Nephron progenitor cell (in vitro differentiated cells): Measurements from ENCODE around the gene SLC17A9.

Experiments
- DNase-seq: peaks from one replicate; pipeline ENCODE4 v3.0.0; 2021
- H3K27ac Mint-ChIP-seq: 2 replicates; pipeline ENCODE4 v1.8.0; 2021; ENCODE audit warnings: mild to moderate bottlenecking, moderate library complexity, mixed read lengths
- H3K27me3 Mint-ChIP-seq: 2 replicates; pipeline ENCODE4 v1.8.0; 2021; ENCODE audit warnings: mild to moderate bottlenecking, low read depth, mixed read lengths; ENCODE audit not compliant: poor library complexity
- H3K36me3 Mint-ChIP-seq: 2 replicates; pipeline ENCODE4 v1.8.0; 2021; ENCODE audit warnings: low read depth, mixed read lengths
- H3K4me1 Mint-ChIP-seq: 2 replicates; pipeline ENCODE4 v1.8.0; 2021; ENCODE audit warnings: mixed read lengths
- H3K4me3 Mint-ChIP-seq: 2 replicates; pipeline ENCODE4 v1.8.0; 2021; ENCODE audit warnings: mild to moderate bottlenecking, moderate library complexity, mixed read lengths
- H3K9me3 Mint-ChIP-seq: 2 replicates; pipeline ENCODE4 v1.8.0; 2021; ENCODE audit warnings: mild to moderate bottlenecking, moderate library complexity, mixed read lengths
- TF ChIP-seq, protein P1 (sequence below): fragments of 200-600 bp; sonication (generic); IDR thresholded peaks from 2 replicates; pipeline ENCODE4 v1.5.0; 2021; ENCODE audit warnings: antibody characterized with exemption

Gene SLC17A9

DNA sequence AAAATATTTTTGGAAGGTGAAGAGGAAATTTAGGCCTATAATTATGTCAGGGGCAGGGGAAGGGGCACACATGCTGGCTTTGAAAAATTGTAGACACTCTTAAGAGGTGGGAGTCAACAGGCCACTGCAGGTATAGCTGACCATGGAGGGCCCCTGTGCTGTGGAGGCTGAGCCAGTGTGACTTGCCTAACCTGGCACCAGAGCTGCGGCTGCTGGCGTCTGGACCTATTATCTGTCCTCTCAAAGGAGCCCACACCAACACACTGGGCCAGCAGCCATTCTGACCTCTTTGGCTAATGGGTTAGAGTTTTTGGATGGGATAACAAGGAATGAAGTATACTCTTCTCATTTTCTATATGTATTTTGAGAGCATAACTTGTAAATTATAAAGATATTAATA is 10.1 kb upstream of the SLC17A9 start:
- H3K27ac Mint-ChIP-seq: no peak overlapping the region
- H3K36me3 Mint-ChIP-seq: peaks cover 59% of the 10 kb centered on the region
- peaks cover 23% of the 10 kb centered on the region for H3K4me1 Mint-ChIP-seq
- H3K9me3 Mint-ChIP-seq: no peaks in the 10 kb centered on the region
- H3K27me3 Mint-ChIP-seq: peaks cover 4% of the 10 kb centered on the region
- no peak for DNase-seq
- H3K4me3 Mint-ChIP-seq: no peak overlapping the region
- TF ChIP-seq, protein P1, sequence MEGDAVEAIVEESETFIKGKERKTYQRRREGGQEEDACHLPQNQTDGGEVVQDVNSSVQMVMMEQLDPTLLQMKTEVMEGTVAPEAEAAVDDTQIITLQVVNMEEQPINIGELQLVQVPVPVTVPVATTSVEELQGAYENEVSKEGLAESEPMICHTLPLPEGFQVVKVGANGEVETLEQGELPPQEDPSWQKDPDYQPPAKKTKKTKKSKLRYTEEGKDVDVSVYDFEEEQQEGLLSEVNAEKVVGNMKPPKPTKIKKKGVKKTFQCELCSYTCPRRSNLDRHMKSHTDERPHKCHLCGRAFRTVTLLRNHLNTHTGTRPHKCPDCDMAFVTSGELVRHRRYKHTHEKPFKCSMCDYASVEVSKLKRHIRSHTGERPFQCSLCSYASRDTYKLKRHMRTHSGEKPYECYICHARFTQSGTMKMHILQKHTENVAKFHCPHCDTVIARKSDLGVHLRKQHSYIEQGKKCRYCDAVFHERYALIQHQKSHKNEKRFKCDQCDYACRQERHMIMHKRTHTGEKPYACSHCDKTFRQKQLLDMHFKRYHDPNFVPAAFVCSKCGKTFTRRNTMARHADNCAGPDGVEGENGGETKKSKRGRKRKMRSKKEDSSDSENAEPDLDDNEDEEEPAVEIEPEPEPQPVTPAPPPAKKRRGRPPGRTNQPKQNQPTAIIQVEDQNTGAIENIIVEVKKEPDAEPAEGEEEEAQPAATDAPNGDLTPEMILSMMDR: no peak

GRCh38 chr20:62943396-62943795 is 9.1 kb upstream of the SLC17A9 start:
- Mint-ChIP-seq H3K9me3 (peaks cover 3% of the 10 kb centered on the region), H3K27ac (no peak overlapping the region), H3K27me3 (peaks cover 4% of the 10 kb centered on the region), H3K4me1 (peaks cover 21% of the 10 kb centered on the region), H3K36me3 (peaks cover 69% of the 10 kb centered on the region), H3K4me3 (no peak overlapping the region)
- TF ChIP-seq, protein P1: no peak
- DNase-seq: no peak

- peak overlapping the region; percentile 39 for H3K27ac Mint-ChIP-seq
- H3K27me3 Mint-ChIP-seq: no peaks in the 10 kb centered on the region
- H3K4me1 Mint-ChIP-seq: peaks cover 13% of the 10 kb centered on the region
- TF ChIP-seq, protein P1: no peak
- H3K36me3 Mint-ChIP-seq: peaks cover 77% of the 10 kb centered on the region
- no peak for DNase-seq
- H3K4me3 Mint-ChIP-seq: no peak overlapping the region
- peaks cover 9% of the 10 kb centered on the region for H3K9me3 Mint-ChIP-seq
Measured at GRCh38 chr20:62944184-62944583, 8.3 kb upstream of the SLC17A9 start.

GRCh38 chr20:62944746-62945145 is 7.8 kb upstream of the SLC17A9 start:
- Mint-ChIP-seq H3K4me3 (no peak overlapping the region), H3K27me3 (no peaks in the 10 kb centered on the region), H3K36me3 (peaks cover 82% of the 10 kb centered on the region), H3K4me1 (peaks cover 8% of the 10 kb centered on the region), H3K9me3 (peaks cover 9% of the 10 kb centered on the region), H3K27ac (no peak overlapping the region)
- TF ChIP-seq, protein P1: no peak
- no peak for DNase-seq

GRCh38 chr20:62945771-62946339 is 6.7 kb upstream of the SLC17A9 start:
- DNase-seq: no peak
- peaks cover 4% of the 10 kb centered on the region for H3K4me1 Mint-ChIP-seq
- no peak overlapping the region for H3K27ac Mint-ChIP-seq
- TF ChIP-seq, protein P1: no peak
- H3K36me3 Mint-ChIP-seq: peaks cover 93% of the 10 kb centered on the region
- peaks cover 9% of the 10 kb centered on the region for H3K9me3 Mint-ChIP-seq
- no peaks in the 10 kb centered on the region for H3K27me3 Mint-ChIP-seq
- H3K4me3 Mint-ChIP-seq: no peak overlapping the region

GRCh38 chr20:62946918-62947317 is 5.6 kb upstream of the SLC17A9 start:
- Mint-ChIP-seq H3K9me3 (peaks cover 9% of the 10 kb centered on the region), H3K27me3 (no peaks in the 10 kb centered on the region), H3K36me3 (peaks cover 92% of the 10 kb centered on the region), H3K27ac (no peak overlapping the region), H3K4me1 (no peaks in the 10 kb centered on the region), H3K4me3 (no peak overlapping the region)
- TF ChIP-seq, protein P1: no peak
- no peak for DNase-seq
